Stimulated activated CD8-positive, alpha-beta memory T cell treated with anti-CD3 and anti-CD28 coated beads, Interleukin-12 subunit alpha, Interleukin-12 subunit beta, amount 100 ng/mL, for 4 hours (primary cell): ENCODE measurements around the gene SOHLH1.

ENCODE experiments used
- DNase-seq: peaks from one replicate; pipeline ENCODE4 v3.0.0-alpha.2; 2020; ENCODE audit warnings: low read depth

SOHLH1 gene

DNA sequence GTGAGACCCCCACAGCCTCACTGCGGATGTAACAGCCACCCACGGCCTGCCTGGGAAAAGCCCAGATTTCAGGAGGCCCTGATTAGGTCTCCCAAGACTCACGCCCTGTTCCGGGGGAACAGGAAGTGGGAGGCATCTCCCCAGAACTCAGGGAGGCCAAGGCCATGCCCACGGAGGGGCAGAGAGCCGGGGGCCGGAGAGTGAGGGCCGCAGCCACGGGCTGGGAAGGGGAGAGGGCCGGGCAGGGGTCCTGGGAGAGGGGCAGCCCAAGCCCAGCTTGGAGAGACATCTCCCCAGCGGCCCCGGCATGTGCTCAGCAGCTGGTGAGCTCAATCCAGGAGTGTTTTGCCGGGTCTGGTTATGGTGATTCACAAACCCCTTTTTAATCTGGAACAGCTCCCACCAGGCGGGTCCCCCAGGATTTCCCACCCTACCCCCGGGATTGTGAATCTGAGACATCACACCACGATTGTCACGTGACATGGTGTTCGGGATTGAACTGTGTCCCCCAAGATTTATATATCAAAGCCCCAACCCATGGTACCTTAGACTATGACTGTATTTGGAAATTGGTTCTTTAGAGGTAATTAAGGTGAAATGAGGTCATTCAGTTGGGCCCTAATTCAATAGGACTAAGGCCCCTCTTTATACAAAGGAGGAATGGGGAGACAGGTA lies 29.3 kb upstream of the SOHLH1 start:
- no peak for DNase-seq

DNA sequence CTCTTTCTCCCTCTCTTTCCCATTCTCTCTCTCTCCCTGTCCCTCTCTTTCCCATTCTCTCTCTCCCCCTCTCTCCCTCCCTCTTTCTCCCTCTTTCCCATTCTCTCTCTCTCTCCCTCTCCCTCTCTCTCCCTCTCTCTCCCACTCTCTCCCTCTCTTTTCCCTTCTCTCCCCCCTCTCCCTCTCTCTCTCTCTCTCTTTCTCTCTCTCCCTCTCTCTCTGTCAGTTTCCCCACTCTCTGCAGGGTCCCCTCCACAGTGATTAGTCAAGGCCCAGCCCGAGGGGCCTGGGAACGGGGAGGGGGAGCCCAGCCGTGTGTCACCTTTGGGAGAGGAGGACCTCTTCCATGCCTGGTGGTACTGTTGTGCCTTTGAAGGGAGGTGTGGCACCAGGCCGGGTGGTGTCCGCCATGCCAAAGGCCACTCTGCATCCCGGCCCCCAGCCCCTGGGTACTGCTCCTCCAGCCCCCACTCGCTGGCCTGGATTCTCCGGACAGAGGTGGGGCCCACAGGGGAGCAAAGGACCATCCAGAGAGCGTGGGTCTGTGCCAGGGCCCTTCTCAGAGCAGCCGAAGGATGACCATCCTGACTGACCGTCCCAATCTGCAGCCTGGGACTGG lies 28.1 kb upstream of the SOHLH1 start:
- no peak for DNase-seq

DNA sequence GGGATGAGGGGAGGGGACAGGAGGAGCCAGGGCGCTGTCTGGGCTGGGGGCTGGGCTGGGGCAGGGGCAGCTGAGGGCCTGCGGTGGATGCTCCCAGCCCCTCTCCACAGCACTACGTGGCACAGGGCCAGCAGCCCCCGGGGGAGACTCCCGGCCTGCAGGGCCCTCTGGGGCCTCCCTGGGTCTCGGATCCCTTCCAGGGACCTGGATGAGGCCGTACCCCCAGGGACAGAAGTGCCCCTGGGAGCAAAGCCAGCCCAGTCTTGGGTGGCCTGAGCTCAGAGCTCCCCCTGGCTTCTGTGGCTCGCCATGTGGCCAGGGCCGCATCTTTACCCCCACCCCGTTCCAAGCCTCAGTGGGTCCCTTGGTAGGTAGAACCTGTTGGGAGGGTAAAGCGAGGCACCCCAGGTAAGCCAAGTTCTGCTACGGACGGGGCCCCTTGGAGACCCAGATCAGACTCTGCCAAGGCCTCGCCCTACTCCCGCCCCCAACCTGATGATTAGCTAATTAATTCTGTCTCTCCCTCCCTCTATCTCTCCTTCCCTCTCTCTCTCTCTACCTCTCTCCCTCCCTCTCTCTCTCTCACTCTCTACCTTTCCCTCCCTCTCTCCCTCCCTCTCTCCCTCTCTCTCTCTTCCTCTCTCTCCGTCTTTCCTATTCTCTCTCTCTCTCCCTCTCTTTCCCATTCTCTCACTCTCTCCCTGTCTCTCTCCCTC lies 27.0 kb upstream of the SOHLH1 start:
- no peak for DNase-seq

DNA sequence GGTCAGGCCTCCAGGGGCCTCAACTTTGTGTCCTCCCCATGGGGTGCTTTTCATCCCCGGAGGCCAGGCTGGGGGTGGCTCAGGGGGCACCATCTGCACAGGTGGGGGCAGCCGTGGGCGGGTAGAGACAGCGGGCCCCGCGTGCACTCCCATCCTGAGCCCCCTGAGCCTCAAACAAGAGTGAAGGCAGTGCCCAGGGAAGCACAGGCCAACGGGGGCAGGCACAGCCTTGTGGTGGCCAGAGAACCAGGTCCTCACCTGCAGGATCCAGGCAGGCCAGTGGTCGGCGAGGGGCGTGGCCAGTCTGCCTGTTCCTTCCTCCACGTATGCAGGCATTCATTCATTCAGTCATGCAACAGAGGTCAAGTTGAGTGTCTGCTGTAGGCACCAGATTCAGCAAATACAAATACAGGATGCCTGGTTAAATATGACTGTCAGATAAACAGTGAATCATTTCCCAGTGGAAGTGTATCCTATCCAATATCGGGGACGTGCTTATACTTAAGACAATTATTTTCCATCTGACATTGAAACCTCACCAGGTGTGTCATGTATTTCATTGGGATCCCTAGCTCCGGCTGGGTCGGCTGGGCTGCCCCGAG lies 25.0 kb upstream of the SOHLH1 start:
- no peak for DNase-seq

DNA sequence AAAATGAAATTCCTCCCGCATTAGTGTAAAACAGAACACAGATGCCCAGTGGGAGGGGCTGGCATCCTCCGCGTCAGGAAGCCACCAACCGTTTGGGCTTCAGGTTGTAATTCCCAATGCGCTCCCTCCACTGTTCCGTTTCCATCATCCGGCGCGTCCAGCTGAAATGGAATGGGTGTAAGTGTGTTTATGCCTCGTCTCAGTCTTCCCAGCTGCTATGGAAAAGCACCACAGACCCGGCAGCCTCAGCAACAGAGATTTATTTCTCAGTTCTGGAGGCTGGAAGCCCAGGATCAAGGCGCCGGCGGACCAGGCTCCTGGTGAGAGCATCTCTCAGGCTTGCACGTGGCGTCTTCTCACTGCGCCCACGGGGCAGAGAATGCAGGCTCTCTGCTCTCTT lies 23.1 kb upstream of the SOHLH1 start:
- DNase-seq: no peak

DNA sequence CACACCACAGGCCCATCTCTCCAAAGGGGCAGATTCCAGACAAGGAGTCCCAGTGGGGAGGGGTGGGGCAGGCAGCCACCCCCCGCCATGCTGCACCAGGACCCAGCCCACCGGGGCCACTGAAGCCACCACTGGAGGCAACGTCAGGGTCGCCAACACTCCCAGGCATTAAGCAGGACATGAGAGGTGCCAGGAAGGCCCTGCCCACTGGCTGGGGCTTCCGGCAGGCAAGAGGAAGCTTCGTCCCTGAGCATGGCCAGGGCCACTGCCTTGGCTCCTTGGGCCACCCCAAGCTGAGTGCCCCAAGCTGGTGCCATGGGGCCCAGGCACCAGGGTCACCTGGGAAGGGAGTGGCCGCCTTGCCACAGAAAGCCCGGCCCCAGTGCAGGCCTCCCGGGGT lies 20.2 kb upstream of the SOHLH1 start:
- DNase-seq: no peak

DNA sequence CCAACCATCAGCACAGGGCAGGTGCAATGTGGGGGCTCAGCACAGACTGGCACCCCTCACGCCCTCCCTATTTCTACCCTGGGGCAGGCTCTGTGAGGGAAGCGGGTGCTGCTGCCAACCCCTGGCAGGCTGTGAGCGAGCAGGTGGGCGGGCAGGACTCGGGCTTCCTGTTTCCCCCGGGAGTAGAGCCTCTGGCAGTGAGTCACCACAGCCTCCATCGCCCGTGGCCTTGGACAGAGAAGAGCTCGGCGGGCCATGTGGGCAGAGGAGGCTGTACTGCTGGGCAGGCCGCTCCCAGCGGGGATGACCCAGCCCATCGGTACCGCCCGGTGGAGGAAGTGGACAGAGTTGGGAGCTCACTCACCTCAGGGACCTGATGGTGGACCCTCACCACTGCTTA lies 19.3 kb upstream of the SOHLH1 start:
- no peak for DNase-seq

DNA sequence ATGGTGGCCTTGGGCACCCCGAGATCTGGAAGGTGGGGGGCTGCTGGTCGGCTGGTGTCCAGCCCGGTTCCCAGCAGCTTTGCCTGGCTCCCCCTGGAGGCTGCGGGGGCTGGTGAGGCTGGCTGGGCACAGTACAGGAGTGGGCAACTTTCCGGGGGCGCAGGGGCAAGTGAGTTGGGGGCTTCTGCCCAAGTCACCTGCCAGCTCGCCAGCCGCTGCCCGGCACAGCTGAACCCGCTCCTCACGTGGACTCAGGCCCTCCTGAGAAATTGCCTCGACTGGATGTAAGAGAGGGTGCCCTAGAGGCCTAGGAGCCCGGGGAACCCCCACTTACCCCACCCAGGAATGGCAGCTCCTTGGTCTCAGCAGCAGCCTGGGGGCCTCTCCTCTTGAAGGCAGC lies 18.1 kb upstream of the SOHLH1 start:
- DNase-seq: no peak

DNA sequence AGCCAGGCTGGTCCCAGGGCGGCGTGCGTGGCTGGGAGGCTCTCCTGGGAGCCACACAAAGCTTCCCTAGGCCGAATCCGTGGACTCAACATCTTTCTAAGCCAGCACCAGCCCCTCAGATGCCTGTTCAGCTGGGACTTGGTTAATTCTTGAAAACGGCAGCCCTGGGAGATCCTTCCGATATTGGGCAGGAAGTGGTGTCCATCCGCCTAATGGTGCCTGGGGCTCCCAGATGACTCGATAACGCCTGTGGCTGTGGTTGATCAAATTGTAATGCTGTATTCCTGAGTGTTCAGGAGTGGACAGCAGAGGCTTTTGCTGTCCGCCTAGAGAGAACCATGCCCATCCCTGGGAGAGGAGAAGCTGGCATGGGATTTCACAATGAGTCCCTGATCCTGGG lies 16.8 kb upstream of the SOHLH1 start:
- no peak for DNase-seq

DNA sequence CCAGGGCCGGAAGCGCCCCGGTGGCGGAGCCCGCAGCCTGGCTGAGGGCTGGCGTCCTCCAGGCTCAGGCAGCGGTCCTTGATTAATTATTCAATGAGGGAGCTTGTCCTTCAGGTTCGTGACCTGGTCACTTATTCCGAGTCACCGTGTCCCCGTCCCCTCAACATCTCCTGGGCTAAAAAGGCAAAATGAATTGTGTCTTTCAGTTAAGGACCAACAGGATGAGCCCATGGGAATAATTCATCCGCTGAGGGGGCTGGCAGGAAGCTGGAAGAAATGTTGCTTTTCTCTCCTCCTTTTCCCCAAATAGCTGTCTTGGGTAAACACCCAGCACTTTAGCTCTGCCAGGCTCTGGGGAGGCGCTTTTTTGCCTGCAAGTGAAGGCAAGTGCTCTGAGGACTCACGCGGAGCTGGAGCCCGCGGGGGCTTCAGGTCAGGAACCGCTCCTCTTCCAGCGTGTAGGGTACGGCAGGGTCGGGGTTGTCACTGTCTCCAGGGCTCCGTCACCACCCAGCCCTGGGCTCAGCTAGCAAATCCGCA lies 15.8 kb upstream of the SOHLH1 start:
- no peak for DNase-seq

DNA sequence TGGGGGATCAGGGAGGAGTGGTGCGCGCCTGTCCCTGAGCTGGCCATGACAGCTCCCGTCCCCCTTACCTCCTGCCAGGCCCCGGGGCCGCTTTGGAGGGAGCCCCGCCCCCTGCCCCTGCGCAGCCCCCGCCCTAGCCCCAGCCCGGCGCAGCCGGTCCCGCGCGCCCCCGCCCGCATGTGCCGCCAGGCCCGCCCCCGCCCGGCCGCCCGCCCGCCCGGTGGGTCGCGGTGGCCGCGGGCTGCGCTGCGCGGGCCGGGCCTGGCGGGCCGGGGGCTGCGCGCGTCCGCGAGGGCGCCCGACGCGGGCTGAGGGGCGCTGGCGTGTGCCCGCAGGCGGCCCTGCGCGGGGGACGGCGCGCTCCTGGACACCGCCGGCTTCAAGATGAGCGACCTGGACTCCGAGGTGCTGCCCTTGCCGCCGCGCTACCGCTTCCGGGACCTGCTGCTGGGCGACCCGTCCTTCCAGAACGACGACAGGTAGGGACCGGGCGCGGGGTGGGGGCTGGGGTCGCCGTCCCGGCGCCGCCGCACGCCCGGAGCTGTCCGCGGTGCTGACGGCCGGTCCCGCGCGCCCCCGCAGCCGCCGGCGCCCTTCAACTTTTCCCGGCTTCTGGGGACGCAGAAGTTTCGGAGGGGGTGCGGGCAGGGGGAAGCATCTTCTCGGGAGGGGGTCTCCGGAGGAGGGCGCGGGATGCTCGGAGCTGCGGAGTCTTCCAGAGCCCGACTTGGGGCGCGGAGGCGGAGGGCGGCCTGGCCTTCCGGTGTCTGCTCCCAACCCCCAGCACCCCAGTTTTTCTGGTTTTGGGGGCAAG lies 15.2 kb upstream of the SOHLH1 start:
- no peak for DNase-seq

DNA sequence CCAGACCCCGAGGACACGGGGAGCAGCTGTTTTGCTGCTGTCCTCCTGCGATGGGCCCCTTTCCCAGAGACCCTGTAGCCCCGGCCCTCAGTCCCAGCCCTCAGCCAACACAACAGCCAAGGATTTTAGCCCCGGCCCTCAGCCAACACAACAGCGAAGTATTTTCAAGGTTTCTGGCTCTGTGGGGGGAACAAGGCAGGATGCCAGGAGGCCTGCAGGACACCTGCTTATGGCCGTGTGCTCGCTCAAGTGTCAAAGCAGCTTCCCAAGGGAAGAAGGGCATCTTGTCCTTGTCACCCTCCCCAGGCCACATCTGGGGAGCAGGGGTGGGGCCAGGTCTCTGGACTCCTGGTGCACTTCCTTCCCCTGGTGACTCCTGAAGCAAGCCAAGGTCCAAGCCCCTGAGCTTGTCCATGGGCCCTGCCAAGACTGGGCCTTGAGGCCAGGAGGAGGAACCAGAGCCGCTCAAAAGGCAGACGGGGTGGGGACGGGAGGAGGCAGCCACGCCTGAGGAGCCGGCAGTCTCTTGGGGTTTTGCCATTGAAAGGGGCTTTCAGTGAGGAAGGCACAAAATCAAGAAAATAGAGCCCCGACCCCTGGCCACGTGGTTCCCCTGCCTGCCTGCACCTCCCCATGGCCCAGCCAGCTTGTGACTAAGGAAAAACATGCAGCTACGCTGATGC lies 13.5 kb upstream of the SOHLH1 start:
- no peak for DNase-seq

DNA sequence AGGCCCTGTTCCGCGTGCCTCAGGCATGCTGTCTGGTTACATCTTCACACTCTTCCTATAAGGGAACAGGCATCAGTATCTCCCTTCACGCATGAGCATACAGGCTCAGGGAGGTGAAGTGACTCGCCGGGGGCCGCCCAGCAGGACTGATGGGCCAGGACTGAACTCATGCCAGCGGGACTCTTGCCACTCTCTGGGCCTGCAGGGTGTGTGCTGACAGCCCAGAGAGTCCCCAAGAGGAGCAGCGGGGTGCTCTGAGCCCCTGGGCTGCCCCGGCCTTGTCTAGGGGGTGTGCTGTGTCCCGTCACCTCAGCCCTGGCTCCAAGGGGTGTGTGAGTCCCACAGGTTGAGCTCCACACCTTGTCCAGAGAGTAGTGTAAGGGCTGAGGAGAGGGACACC lies 12.6 kb upstream of the SOHLH1 start:
- no peak for DNase-seq

DNA sequence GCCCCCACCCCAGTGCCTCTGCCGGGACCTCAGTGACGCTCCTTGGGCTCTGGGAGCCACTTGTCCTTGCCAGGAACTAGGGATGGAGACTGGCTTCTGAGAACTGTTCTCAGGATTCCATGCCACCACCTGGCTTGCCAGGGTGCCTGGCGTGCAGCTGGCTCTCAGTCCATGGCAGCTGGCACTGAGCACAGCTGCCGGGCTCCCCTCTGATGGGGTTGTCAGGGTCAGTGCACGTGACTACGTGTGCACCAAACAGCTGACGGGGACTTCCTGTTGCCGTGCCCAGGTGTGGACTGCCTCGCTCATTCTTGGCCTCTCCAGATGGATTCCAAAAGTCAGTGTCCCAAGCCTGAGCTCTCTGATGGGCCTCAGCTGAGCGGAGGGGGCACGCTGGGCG lies 12.1 kb upstream of the SOHLH1 start:
- DNase-seq: no peak

DNA sequence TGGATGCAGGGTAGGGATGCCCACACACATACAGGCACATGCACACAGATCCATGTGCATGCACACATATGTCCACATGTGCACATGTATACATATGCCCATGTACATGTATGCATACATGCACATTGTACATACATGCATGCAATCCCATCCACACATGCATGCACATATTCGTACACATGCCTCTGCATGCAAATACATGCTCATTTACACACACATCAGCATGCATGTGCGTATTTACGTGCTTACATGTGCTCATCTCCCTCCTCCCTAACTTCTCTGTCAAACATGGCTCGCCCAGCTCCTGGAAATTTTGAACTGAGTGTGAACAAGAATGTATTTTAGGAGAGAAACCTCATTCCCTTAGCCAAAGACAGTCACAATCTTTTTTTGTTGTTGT lies 8.9 kb upstream of the SOHLH1 start:
- no peak for DNase-seq

DNA sequence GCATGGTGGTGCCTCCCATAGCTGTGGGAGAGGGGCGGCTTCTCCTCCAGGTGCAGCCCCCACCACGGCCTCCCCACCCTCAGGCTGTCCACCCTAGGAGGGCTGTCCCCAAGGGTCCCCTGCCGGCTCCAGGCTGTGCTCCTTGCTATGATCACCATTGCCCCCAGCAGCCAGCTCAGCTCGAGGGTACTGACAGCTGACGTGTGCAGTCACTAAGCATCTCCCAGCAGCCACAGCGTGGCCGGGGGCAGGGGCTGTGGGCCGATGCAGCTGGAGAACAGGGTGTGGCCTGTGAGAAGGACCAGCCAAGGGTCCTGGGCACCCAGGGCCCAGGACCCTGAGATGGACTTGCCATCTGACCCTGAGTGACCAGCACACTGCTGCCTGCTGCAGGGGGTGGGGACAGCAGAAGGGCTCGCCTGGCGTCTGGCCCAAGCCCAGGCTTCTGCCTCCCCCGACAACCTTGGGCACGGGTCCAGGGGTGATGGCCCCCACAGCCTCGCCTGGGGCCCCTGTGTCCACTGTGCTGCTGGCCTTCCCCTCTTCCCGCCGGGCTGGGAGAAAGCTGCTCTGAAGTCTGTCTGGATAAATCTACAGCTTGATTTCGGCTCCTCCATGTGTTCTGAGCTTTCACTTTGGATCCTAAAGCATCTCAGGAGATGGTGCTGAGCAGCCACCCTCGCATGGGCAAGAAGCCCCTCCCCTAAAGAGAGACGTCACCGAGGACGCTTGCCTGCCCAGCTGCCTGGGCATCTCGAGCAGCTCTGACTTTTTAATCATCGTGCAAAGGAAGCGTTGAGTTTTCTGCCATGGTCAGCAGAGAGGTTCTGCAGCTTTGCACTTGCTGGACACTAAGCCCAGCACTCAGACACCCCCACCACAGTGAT lies 8.2 kb upstream of the SOHLH1 start:
- DNase-seq: no peak

DNA sequence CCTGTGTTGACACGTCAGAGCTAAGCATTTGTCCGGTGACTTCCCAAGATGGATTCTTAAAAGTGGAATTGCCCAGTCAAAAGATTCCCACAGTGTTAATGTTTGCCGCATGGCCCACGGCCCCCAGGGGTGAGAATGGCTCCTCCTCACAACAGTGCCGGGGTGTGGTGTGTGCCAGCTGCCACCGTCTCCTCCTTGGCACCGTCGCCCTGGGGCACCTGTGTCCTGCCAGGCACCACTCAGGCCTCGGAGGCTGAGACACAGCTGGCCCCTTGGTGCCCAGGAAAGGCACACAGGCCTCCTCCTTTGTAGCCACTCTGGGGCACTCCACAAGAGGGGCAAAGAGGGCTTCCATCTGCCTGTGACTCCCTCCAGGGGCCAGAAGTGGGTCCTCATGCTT lies 7.0 kb upstream of the SOHLH1 start:
- DNase-seq: no peak

DNA sequence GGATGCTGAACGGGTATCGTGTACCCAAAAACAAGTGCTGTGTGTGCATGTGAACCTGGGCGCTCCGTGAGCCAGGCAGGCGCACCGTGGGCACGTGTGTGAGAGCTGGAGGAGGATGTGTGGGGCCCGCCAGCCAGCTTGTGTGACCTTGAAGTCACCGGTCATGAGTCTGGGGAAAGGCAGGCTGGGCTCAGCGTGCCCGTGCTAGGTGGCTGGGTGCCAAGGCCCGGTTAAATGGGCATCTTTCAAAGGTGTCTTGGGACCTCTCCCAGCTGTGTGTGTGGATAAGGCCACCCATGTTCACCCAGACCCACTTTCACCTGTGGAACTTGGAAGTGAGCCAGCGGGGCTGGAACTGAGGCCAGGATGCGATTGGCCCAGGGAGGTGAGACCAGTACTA lies 6.1 kb upstream of the SOHLH1 start:
- no peak for DNase-seq

DNA sequence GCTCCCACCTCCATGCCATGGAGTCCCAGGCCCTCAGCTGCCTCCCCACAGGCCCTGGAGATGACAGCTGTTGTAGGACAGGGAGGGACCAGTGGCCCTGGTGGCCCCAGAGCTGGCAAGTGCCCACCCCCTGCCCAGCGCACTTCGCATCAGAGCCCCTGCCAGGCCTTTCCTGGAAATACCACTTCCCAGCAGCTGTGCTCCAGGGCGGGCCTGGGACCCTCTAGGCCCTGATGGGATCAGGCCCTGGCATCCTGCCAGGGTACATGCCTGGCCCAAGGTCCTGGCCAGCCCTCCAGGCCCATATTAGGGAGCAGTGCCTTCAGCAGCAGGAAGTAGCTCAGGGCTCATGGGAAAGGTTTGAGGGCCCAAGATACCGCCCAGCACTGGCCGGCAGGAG lies 5.2 kb upstream of the SOHLH1 start:
- DNase-seq: no peak

DNA sequence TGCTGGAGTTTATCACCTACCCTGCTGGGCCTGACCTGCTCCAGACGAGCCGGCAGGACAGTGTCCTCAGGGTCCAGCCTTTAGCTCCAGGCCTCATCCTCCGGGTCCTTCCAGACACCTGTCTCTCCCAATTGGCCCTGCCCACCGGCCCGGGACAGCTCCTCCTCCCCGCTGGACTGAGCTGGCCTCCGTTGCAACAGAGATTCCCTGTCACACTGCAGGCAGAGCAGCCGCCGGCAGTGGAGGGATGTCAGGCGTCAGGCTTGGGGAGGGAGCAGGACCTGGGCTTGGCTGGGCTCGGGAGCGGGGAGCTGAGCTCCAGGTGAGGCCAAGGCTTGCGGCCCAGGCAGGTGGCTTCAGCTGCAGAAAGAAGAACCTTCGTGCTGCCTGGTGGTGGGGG lies 4.4 kb upstream of the SOHLH1 start:
- DNase-seq: no peak
